HL-60 (cell line): Measurements from ENCODE around the gene ANGPTL2.

Experiments
- DNase-seq, 2 experiments: peaks; one replicate each; pipeline ENCODE4 v3.0.0-alpha.2; 2010 to 2020; ENCODE audit warnings: low read depth in 1 of 2, low spot score in 1 of 2
- H3K27ac ChIP-seq: fragments of 250-450 bp; sonication (Bioruptor Pico); replicated peaks from 2 replicates; pipeline ENCODE4 v1.5.1; 2020; ENCODE audit warnings: mild to moderate bottlenecking, moderate library complexity
- H3K27me3 ChIP-seq: fragments of 250-450 bp; sonication (Bioruptor Pico); 2 replicates; pipeline ENCODE4 v1.5.1; 2021; ENCODE audit warnings: mild to moderate bottlenecking, moderate library complexity; ENCODE audit not compliant: insufficient read depth, poor library complexity, severe bottlenecking
- H3K4me3 ChIP-seq: replicated peaks from 2 replicates; pipeline ENCODE4 v1.5.1; 2011; ENCODE audit warnings: mild to moderate bottlenecking, control low read depth, low read length; ENCODE audit not compliant: insufficient read depth
- GABPA ChIP-seq: IDR thresholded peaks from 2 replicates; pipeline ENCODE4 v1.6.1; 2012; ENCODE audit warnings: low read depth
- POLR2AphosphoS5 ChIP-seq: IDR thresholded peaks from 2 replicates; pipeline ENCODE4 v1.6.1; 2012; ENCODE audit warnings: low read depth
- REST ChIP-seq: IDR thresholded peaks from 2 replicates; pipeline ENCODE4 v1.6.1; 2012; ENCODE audit warnings: low read depth; ENCODE audit not compliant: insufficient replicate concordance
- SPI1 ChIP-seq: IDR thresholded peaks from 2 replicates; pipeline ENCODE4 v1.6.1; 2012; ENCODE audit warnings: low read depth, mild to moderate bottlenecking, borderline replicate concordance
- TF ChIP-seq, protein P1 (sequence below): IDR thresholded peaks from one replicate; pipeline ENCODE4 v1.5.1; 2011; ENCODE audit warnings: low read length, control low read depth, inconsistent platforms; ENCODE audit not compliant: insufficient read depth

ANGPTL2 gene

DNA sequence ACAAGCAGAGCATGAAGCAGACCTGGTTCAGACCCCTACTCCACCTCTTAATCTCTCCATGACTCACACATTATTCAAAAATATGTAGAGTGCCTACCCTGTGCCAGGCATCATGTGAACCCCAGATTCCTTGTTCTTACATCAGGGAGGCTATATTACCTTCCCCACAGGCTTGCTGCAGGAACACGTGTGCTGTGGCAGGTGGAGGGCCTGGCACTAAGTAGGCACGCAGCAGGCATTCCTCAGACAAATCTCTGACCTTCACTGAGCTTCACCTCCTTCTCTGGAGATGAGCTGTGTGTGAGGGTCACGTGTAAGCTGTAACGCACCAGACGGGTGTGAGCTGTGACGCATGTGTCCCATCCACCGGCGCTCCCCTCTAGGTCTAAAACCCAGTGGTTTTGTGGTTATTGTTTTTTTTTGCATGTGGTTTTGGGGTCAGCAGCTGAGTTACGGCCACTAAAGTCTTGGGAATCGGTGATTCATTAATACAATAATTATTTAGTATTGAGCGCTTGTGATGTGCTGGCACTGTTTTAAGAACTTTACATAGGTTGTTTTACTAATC, 30.3 kb downstream of the ANGPTL2 start:
- peaks cover 11% of the 10 kb centered on the region for H3K27me3 ChIP-seq
- H3K27ac ChIP-seq: no peak overlapping the region

GRCh38 chr9:127091526-127091925, 30.9 kb downstream of the ANGPTL2 start:
- peaks cover 11% of the 10 kb centered on the region for H3K27me3 ChIP-seq
- DNase-seq: no peak
- H3K4me3 ChIP-seq: no peak overlapping the region
- TF ChIP-seq GABPA: no peak
- TF ChIP-seq SPI1: no peak
- no peak for TF ChIP-seq REST
- TF ChIP-seq, protein P1, sequence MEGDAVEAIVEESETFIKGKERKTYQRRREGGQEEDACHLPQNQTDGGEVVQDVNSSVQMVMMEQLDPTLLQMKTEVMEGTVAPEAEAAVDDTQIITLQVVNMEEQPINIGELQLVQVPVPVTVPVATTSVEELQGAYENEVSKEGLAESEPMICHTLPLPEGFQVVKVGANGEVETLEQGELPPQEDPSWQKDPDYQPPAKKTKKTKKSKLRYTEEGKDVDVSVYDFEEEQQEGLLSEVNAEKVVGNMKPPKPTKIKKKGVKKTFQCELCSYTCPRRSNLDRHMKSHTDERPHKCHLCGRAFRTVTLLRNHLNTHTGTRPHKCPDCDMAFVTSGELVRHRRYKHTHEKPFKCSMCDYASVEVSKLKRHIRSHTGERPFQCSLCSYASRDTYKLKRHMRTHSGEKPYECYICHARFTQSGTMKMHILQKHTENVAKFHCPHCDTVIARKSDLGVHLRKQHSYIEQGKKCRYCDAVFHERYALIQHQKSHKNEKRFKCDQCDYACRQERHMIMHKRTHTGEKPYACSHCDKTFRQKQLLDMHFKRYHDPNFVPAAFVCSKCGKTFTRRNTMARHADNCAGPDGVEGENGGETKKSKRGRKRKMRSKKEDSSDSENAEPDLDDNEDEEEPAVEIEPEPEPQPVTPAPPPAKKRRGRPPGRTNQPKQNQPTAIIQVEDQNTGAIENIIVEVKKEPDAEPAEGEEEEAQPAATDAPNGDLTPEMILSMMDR: no peak
- TF ChIP-seq POLR2AphosphoS5: no peak
- H3K27ac ChIP-seq: no peak overlapping the region

More for the DNA sequence above, 30.3 kb downstream of the ANGPTL2 start:
- no peak overlapping the region for H3K4me3 ChIP-seq
- TF ChIP-seq REST (no peak), SPI1 (no peak), GABPA (no peak), POLR2AphosphoS5 (no peak)
- TF ChIP-seq, protein P1: no peak
- no peak for DNase-seq

GRCh38 chr9:127090341-127090985, 32.0 kb downstream of the ANGPTL2 start:
- DNase-seq: no peak
- Histone ChIP-seq H3K27me3 (peaks cover 8% of the 10 kb centered on the region), H3K4me3 (no peak overlapping the region), H3K27ac (no peak overlapping the region)
- TF ChIP-seq GABPA: no peak
- no peak for TF ChIP-seq REST
- no peak for TF ChIP-seq SPI1
- TF ChIP-seq, protein P1: no peak
- no peak for TF ChIP-seq POLR2AphosphoS5
